ENCODE data around the gene MAGEA6. TPM values are rescaled to one million over a fixed set of nuclear protein-coding genes. Genes with fewer than 3 reads are reported as not detected.
"Not testable (repeated sequence)": the region's sequence is repeated elsewhere in the genome, so short reads cannot be mapped to it uniquely, and the experiment has no call there.

The MAGEA6 gene
- total and polyA plus RNA-seq, 2 donors (not counting 3 experiments of a cell fraction or from before 2014, with no cell fraction given), result not detected

DNA sequence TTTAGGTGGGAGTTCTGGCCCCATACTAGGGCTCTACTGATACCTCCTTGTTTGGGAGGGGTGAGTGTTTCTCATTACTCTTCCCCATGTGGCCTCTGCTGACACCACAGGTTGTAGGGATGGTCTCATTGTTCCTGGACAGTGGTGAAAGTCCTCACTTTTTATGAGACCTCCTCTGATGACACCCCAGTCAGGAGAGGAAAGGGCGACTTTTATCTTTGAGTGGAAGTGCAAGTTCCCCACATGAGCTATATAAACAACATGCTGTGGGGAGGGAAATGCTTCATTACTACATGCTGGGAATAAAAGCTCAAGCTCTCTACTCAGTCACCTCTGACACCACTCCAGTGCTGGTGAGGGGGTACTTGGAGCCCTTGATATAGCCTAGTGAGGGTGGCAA, 29.5 kb upstream of the MAGEA6 start:
- H3K9me3 ChIP-seq (replicated peaks; ENCODE audit: control insufficient read depth, insufficient read depth, low read length), result no peaks in the 10 kb centered on the region
- ChIA-PET POLR2A (no interaction called here), CTCF (no interaction called here)
- DNase-seq (ENCODE audit: low read depth, low spot score) (no peak), FAIRE-seq (no peak)
- intact Hi-C loops (cut with micrococcal nuclease), result no loop called here
- dilution Hi-C loops (cut with MboI; ENCODE audit: extremely low pct_ligation_motif_present, low sequenced_read_pairs), result no loop called here
- TF ChIP-seq JUN (IDR thresholded peaks at IDR 0.05; ENCODE audit: borderline replicate concordance, insufficient read depth, insufficient read length, low read depth) (no peak), MYC (IDR thresholded peaks at IDR 0.05; ENCODE audit: low read depth, low read length) (no peak), FOS (IDR thresholded peaks at IDR 0.05; ENCODE audit: borderline replicate concordance, insufficient read depth, low read length) (no peak), EZH2 (IDR thresholded peaks at IDR 0.05; ENCODE audit: borderline replicate concordance, low read depth, low read length, severe bottlenecking) (no peak), POLR2AphosphoS5 (IDR thresholded peaks at IDR 0.05; ENCODE audit: insufficient read depth, low read depth, low read length) (no peak), GATA2 (IDR thresholded peaks at IDR 0.05; ENCODE audit: insufficient read depth, insufficient read length, low read depth, low read length) (no peak), POLR2A (IDR thresholded peaks at IDR 0.05; ENCODE audit: low read depth, low read length) (no peak)
- TF ChIP-seq, protein P1, sequence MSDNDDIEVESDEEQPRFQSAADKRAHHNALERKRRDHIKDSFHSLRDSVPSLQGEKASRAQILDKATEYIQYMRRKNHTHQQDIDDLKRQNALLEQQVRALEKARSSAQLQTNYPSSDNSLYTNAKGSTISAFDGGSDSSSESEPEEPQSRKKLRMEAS (IDR thresholded peaks at IDR 0.05; ENCODE audit: insufficient read depth, insufficient read length), result no peak
- TF ChIP-seq, protein P2, sequence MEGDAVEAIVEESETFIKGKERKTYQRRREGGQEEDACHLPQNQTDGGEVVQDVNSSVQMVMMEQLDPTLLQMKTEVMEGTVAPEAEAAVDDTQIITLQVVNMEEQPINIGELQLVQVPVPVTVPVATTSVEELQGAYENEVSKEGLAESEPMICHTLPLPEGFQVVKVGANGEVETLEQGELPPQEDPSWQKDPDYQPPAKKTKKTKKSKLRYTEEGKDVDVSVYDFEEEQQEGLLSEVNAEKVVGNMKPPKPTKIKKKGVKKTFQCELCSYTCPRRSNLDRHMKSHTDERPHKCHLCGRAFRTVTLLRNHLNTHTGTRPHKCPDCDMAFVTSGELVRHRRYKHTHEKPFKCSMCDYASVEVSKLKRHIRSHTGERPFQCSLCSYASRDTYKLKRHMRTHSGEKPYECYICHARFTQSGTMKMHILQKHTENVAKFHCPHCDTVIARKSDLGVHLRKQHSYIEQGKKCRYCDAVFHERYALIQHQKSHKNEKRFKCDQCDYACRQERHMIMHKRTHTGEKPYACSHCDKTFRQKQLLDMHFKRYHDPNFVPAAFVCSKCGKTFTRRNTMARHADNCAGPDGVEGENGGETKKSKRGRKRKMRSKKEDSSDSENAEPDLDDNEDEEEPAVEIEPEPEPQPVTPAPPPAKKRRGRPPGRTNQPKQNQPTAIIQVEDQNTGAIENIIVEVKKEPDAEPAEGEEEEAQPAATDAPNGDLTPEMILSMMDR (IDR thresholded peaks at IDR 0.05; ENCODE audit: extremely low read depth in 1 of 2, insufficient read depth in 1 of 2, low read depth in 1 of 2, low read length in 2 of 2), result no peak
- H3K36me3 ChIP-seq (ENCODE audit: control insufficient read depth in 2 of 2, extremely low read depth in 1 of 2, insufficient read depth in 2 of 2, low read length in 2 of 2), result no peaks in the 10 kb centered on the region
- BruUV-seq (replicated peaks), result no TSS peak
- H2AFZ ChIP-seq (ENCODE audit: low read depth, low read length), result no peak overlapping the region
- no peaks in the 10 kb centered on the region for H3K9me1 ChIP-seq (replicated peaks; ENCODE audit: control insufficient read depth, extremely low read depth, insufficient read depth, low read length)
- H4K20me1 ChIP-seq (replicated peaks; ENCODE audit: control insufficient read depth, extremely low read depth, insufficient read depth, low read length), result no peaks in the 10 kb centered on the region
- no peak overlapping the region for H3K9ac ChIP-seq (replicated peaks; ENCODE audit: extremely low read depth, insufficient read depth, low read length)
- H3K4me1 ChIP-seq (ENCODE audit: control insufficient read depth, extremely low read depth, insufficient read depth, low read length), result no peaks in the 10 kb centered on the region
- no peak overlapping the region for H3K27ac ChIP-seq (ENCODE audit: insufficient read depth, low read depth, low read length)
- H3K27me3 ChIP-seq (ENCODE audit: control insufficient read depth in 2 of 2, insufficient read depth in 2 of 2, low read length in 2 of 2), result peaks cover 0 to 2% of the 10 kb centered on the region in 2 experiments
- no peak overlapping the region for H3K4me3 ChIP-seq (replicated peaks in 1 of 3; ENCODE audit: insufficient read depth in 1 of 3, low read depth in 1 of 3, low read length in 3 of 3)
- H3K4me2 ChIP-seq (ENCODE audit: insufficient read depth, low read length), result no peak overlapping the region
- H3K79me2 ChIP-seq (ENCODE audit: control insufficient read depth, insufficient read depth, low read length), result no peaks in the 10 kb centered on the region

DNA sequence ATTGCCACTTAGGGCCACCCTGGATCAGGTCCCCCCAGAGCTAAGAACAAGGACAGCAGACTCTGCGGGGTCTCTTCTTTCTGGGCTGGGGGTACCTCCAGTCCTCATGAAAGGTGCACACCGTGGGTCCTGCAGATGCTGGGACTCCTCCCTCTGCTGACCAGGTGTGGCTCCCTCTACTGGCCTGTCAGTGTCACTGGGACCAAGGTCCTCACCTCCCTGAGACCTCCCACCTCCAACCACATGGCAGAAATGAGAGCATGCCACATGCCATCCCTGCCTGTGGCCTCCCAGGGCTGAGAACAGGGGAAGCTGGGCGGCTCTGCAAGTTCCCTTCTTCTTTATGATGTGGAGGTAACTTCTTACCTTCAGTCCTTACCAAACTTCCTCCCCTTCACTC, 17.6 kb upstream of the MAGEA6 start:
- H3K79me2 ChIP-seq (ENCODE audit: control insufficient read depth, insufficient read depth, low read length); POLR2A ChIA-PET; H3K9me3 ChIP-seq (replicated peaks; ENCODE audit: control insufficient read depth, insufficient read depth, low read length); CTCF ChIA-PET; H3K4me1 ChIP-seq (ENCODE audit: control insufficient read depth, extremely low read depth, insufficient read depth, low read length); H3K4me3 ChIP-seq (replicated peaks in 1 of 3; ENCODE audit: insufficient read depth in 1 of 3, low read depth in 1 of 3, low read length in 3 of 3); H3K9ac ChIP-seq (replicated peaks; ENCODE audit: extremely low read depth, insufficient read depth, low read length); H2AFZ ChIP-seq (ENCODE audit: low read depth, low read length); DNase-seq (ENCODE audit: low read depth, low spot score); H3K36me3 ChIP-seq (ENCODE audit: control insufficient read depth in 2 of 2, extremely low read depth in 1 of 2, insufficient read depth in 2 of 2, low read length in 2 of 2); BruUV-seq (replicated peaks); dilution Hi-C loops (cut with MboI; ENCODE audit: extremely low pct_ligation_motif_present, low sequenced_read_pairs); H4K20me1 ChIP-seq (replicated peaks; ENCODE audit: control insufficient read depth, extremely low read depth, insufficient read depth, low read length); intact Hi-C loops (cut with micrococcal nuclease); H3K4me2 ChIP-seq (ENCODE audit: insufficient read depth, low read length); H3K27ac ChIP-seq (ENCODE audit: insufficient read depth, low read depth, low read length); H3K27me3 ChIP-seq (ENCODE audit: control insufficient read depth in 2 of 2, insufficient read depth in 2 of 2, low read length in 2 of 2); H3K9me1 ChIP-seq (replicated peaks; ENCODE audit: control insufficient read depth, extremely low read depth, insufficient read depth, low read length): not testable (repeated sequence)
- peak; percentile 58 for FAIRE-seq

DNA sequence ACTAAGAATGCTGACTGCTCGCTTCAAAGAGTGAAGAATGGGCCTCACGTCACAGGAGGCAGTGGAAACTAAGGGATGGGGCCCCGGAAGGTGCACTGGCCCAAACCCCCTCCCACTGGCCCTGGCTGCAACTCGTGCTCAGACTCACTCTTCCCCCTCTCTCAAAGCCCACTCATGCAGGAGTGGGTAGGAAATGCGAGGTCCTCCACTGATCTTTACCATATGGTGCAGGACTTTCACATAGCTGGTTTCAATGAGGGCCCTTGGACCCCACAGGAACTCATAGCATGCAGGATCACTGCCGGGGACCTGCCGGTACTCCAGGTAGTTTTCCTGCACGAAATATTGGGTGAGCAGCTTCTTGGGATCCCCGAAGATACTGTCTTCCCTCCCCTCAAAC, 2.9 kb downstream of the MAGEA6 start:
- H3K79me2 ChIP-seq (ENCODE audit: control insufficient read depth, insufficient read depth, low read length); BruUV-seq (replicated peaks); H3K4me1 ChIP-seq (ENCODE audit: control insufficient read depth, extremely low read depth, insufficient read depth, low read length); H3K9me3 ChIP-seq (replicated peaks; ENCODE audit: control insufficient read depth, insufficient read depth, low read length); H3K27ac ChIP-seq (ENCODE audit: insufficient read depth, low read depth, low read length); intact Hi-C loops (cut with micrococcal nuclease); H4K20me1 ChIP-seq (replicated peaks; ENCODE audit: control insufficient read depth, extremely low read depth, insufficient read depth, low read length); H3K9me1 ChIP-seq (replicated peaks; ENCODE audit: control insufficient read depth, extremely low read depth, insufficient read depth, low read length); H3K9ac ChIP-seq (replicated peaks; ENCODE audit: extremely low read depth, insufficient read depth, low read length); DNase-seq (ENCODE audit: low read depth, low spot score); H3K4me3 ChIP-seq (replicated peaks in 1 of 3; ENCODE audit: insufficient read depth in 1 of 3, low read depth in 1 of 3, low read length in 3 of 3); H3K4me2 ChIP-seq (ENCODE audit: insufficient read depth, low read length); H3K36me3 ChIP-seq (ENCODE audit: control insufficient read depth in 2 of 2, extremely low read depth in 1 of 2, insufficient read depth in 2 of 2, low read length in 2 of 2); H3K27me3 ChIP-seq (ENCODE audit: control insufficient read depth in 2 of 2, insufficient read depth in 2 of 2, low read length in 2 of 2); CTCF ChIA-PET; dilution Hi-C loops (cut with MboI; ENCODE audit: extremely low pct_ligation_motif_present, low sequenced_read_pairs); POLR2A ChIA-PET; H2AFZ ChIP-seq (ENCODE audit: low read depth, low read length): not testable (repeated sequence)
- peak; percentile 24 for FAIRE-seq

All from endothelial cell of umbilical vein (primary cell).